ENCODE measurements around the gene UAP1L1.
"Not testable (repeated sequence)": the region's sequence is repeated elsewhere in the genome, so short reads cannot be mapped to it uniquely, and the experiment has no call there.

GRCh38 chr9:137121927-137122795 lies 44.8 kb downstream of the UAP1L1 start:
- TF ChIP-seq CTCF, POLR2A, POLR2AphosphoS5 (IDR thresholded peaks at IDR 0.05): not testable (repeated sequence)

Data from breast epithelium (tissue), 3 donors.